GM12878 (cell line): ENCODE results near the gene DNAJC13. TPM values are rescaled to one million over a fixed set of nuclear protein-coding genes. Genes with fewer than 3 reads are reported as not detected.
A peak's percentile ranks its signal among the peaks of the same experiment; 100 is the strongest.
"Not testable (repeated sequence)": the region's sequence is repeated elsewhere in the genome, so short reads cannot be mapped to it uniquely, and the experiment has no call there.

Experiments
- ATAC-seq: fragments of 200-7000 bp; cut with Tn5 transposase; 3 replicates; pipeline ENCODE4 v1.9.1; 2020; ENCODE audit warnings: mild to moderate bottlenecking, moderate library complexity
- BruUV-seq: library from RNA; stranded (reverse); fragments of 400-500 nt; replicated peaks from 2 replicates; lab custom pipeline; 2021; lab: Mats Ljungman, UMichigan
- CTCF ChIA-PET: fragments of 300-600 bp; sonication (Branson Sonifier 250); formaldehyde crosslinking; extraction: SDS; loops from one replicate; lab custom pipeline; 2021; ENCODE audit warnings: inconsistent platforms; lab: Yijun Ruan, JAX
- POLR2A ChIA-PET: fragments of 350-600 bp; formaldehyde crosslinking; extraction: SDS; loops from one replicate; lab custom pipeline; 2021; ENCODE audit warnings: inconsistent platforms; lab: Charles Lee
- RAD21 ChIA-PET: fragments of 300-600 bp; sonication (Branson Sonifier 250); formaldehyde crosslinking; loops from one replicate; lab custom pipeline; 2023; ENCODE audit warnings: antibody characterized with exemption; ENCODE audit not compliant: unreplicated experiment; lab: Charles Lee
- SMC1A ChIA-PET: fragments of 300-600 bp; sonication (Branson Sonifier 250); formaldehyde crosslinking; loops from one replicate; lab custom pipeline; 2023; ENCODE audit not compliant: unreplicated experiment, uncharacterized antibody; lab: Charles Lee
- DNase-seq: peaks from one replicate; pipeline ENCODE4 v3.0.0-alpha.2; 2011; ENCODE audit warnings: low read depth, low spot score
- FAIRE-seq: peaks from 3 replicates; lab custom pipeline; 2011; peaks lifted over from hg19 to GRCh38; lab: Jason Lieb, UNC
- H2AFZ ChIP-seq: 2 replicates; pipeline ENCODE4 v1.6.0; 2011; ENCODE audit warnings: low read depth, low read length, control low read depth; ENCODE audit not compliant: control insufficient read depth
- H3K27ac ChIP-seq: 2 replicates; pipeline ENCODE4 v1.5.1; 2011; ENCODE audit warnings: control low read depth; ENCODE audit not compliant: control insufficient read depth, insufficient read depth
- H3K27me3 ChIP-seq, 2 experiments: replicated peaks in 1 of 2; 2 replicates each; pipeline versions ENCODE4 v1.6.0 to v1.6.1; 2011; ENCODE audit warnings: low read length in 1 of 2; ENCODE audit not compliant: control insufficient read depth in 2 of 2, insufficient read depth in 2 of 2
- H3K36me3 ChIP-seq, 2 experiments: 2 replicates each; pipeline ENCODE4 v1.5.1; 2011; ENCODE audit warnings: low read length in 1 of 2; ENCODE audit not compliant: control insufficient read depth in 2 of 2, insufficient read depth in 2 of 2
- H3K4me1 ChIP-seq: 2 replicates; pipeline ENCODE4 v1.6.1; 2011; ENCODE audit warnings: mild to moderate bottlenecking, low read length, moderate library complexity, mixed read lengths; ENCODE audit not compliant: control insufficient read depth, insufficient read depth
- H3K4me2 ChIP-seq: 2 replicates; pipeline ENCODE4 v1.6.0; 2011; ENCODE audit warnings: control low read depth; ENCODE audit not compliant: control insufficient read depth, insufficient read depth
- H3K4me3 ChIP-seq: fragments of 200-600 bp; sonication (generic); 2 replicates; pipeline ENCODE4 v1.5.1; 2016
- H3K79me2 ChIP-seq: 2 replicates; pipeline ENCODE4 v1.6.0; 2011; ENCODE audit warnings: low read length; ENCODE audit not compliant: control insufficient read depth, insufficient read depth
- H3K9ac ChIP-seq: 2 replicates; pipeline ENCODE4 v1.8.0; 2011; ENCODE audit warnings: low read length, control low read depth, mixed read lengths; ENCODE audit not compliant: control insufficient read depth, insufficient read depth
- H3K9me3 ChIP-seq: replicated peaks from 3 replicates; pipeline ENCODE4 v1.5.1; 2011; ENCODE audit warnings: mild to moderate bottlenecking, low read length; ENCODE audit not compliant: control insufficient read depth, insufficient read depth
- H4K20me1 ChIP-seq: 2 replicates; pipeline ENCODE4 v1.6.0; 2011; ENCODE audit not compliant: control insufficient read depth, insufficient read depth
- CEBPB ChIP-seq, 2 experiments: fragments of 150-350 bp in 1 of 2; IDR thresholded peaks; 2 replicates each; pipeline ENCODE4 v1.6.1; 2012 to 2014; ENCODE audit warnings: low read depth in 2 of 2, low read length in 2 of 2, borderline replicate concordance in 1 of 2, inconsistent platforms in 1 of 2
- JUNB ChIP-seq: IDR thresholded peaks from 2 replicates; pipeline ENCODE4 v1.6.1; 2016; ENCODE audit warnings: antibody characterized with exemption, mild to moderate bottlenecking
- KLF5 ChIP-seq: fragments of 450-650 bp; IDR thresholded peaks from 2 replicates; pipeline ENCODE4 v1.6.1; 2014; ENCODE audit warnings: mild to moderate bottlenecking; ENCODE audit not compliant: partially characterized antibody
- WGBS: methylation state at CpG from one replicate; pipeline ENCODE4 v1.1.6; 2016; ENCODE audit warnings: low lambda C conversion rate; ENCODE audit not compliant: insufficient replicate concordance, insufficient coverage; ENCODE audit errors: missing lambda C conversion rate; 5-methylcytosine and 5-hydroxymethylcytosine counted together
- in situ Hi-C: fragments of 300-500 bp; cut with MboI; formaldehyde crosslinking; loops from 9 replicates; pipeline ENCODE4 v1.14.3; 2018; ENCODE audit warnings: mixed read lengths
- intact Hi-C: fragments of 100-400 bp; cut with micrococcal nuclease; formaldehyde crosslinking; loops from one replicate; pipeline ENCODE4 v1.14.2; 2022; ENCODE audit not compliant: unreplicated experiment
- polyA plus RNA-seq, 11 experiments: library from polyadenylated mRNA; depleted of rRNA in 4 of 11; unstranded in 6 of 11; stranded (reverse) in 5 of 11; fragments of >200 nt; fragmentation: Nextera tagmentation in 4 of 11; fragmentation: Illumina TruSeq in 1 of 11; extraction: Ambion mirVana in 4 of 11; extraction: Trizol in 1 of 11; gene quantifications; 1 replicate in 1 of 11; 2 replicates in 10 of 11; pipeline versions ENCODE4 v1.2.1 to v1.2.3, GENCODE V29; 2011 to 2016; ENCODE audit warnings: inconsistent platforms in 2 of 11, missing spikeins in 2 of 11, low read depth in 1 of 11
- total RNA-seq, 4 experiments: library from RNA; depleted of rRNA in 3 of 4; stranded (reverse); fragments of >200 nt in 3 of 4; fragmentation: Illumina TruSeq in 1 of 4; extraction: Trizol in 1 of 4; gene quantifications; 2 replicates each; pipeline versions ENCODE4 v1.2.1 to v1.2.3, GENCODE V29; 2013 to 2021
- TF ChIP-seq, protein P1 (sequence below): IDR thresholded peaks from 2 replicates; pipeline ENCODE4 v1.6.1; 2012; ENCODE audit warnings: low read depth, low read length, improper control_type of control experiment

The DNAJC13 gene
- total and polyA plus RNA-seq, 10 of the 15 experiments (the other 5 are each of a cell fraction or from before 2014, with no cell fraction given), result 8.3 to 33.9 (median 17.0) TPM

DNA sequence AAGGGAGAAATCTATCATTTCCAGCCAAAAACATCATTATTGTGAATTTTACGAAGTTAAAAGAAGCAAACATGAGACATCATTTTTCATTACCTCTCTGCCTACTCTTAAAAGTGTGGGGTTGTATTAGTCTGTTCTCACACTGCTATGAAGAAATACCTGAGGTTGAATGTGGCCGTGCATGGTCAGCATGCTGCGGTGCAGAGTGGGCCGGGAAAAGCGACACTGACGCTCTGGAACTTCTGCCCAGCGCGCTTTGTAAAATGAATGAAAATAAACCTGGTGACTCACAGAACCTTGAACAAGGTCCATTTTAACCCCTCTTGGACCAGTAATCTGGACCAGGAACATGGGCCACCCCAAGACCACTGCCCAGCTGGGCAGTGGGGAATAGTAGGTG is 31.0 kb upstream of the DNAJC13 start:
- ChIA-PET RAD21 (no interaction called here), SMC1A (no interaction called here), CTCF (interaction anchor here (1.9 kb wide), 1 partner anchor 13 kb away, joined by 6 read pairs; no protein-coding TSS in a partner anchor), POLR2A (no interaction called here)
- Histone ChIP-seq H3K9me3 (peaks cover 3% of the 10 kb centered on the region; the same call in 2 of the 3 replicates), H3K4me1 (no peaks in the 10 kb centered on the region), H3K36me3 (no peaks in the 10 kb centered on the region), H3K27ac (no peak overlapping the region), H3K79me2 (no peaks in the 10 kb centered on the region), H3K9ac (no peak overlapping the region), H2AFZ (no peak overlapping the region), H3K4me3 (no peak overlapping the region), H3K4me2 (no peak overlapping the region), H4K20me1 (no peaks in the 10 kb centered on the region), H3K27me3 (no peaks in the 10 kb centered on the region; a peak in 1 of 4 replicates)
- no TSS peak for BruUV-seq
- DNase-seq (no peak), ATAC-seq (no peak), FAIRE-seq (no peak)
- WGBS, result 95% methylated on average over 8 of the region's 8 CpGs
- intact Hi-C loops, result no loop called here
- TF ChIP-seq, protein P1, sequence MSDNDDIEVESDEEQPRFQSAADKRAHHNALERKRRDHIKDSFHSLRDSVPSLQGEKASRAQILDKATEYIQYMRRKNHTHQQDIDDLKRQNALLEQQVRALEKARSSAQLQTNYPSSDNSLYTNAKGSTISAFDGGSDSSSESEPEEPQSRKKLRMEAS, result no peak
- TF ChIP-seq CEBPB (IDR thresholded peaks at IDR 0.05; ENCODE audit: borderline replicate concordance in 1 of 2, low read depth in 2 of 2, low read length in 2 of 2), result no peak
- no peak for TF ChIP-seq JUNB
- no peak for TF ChIP-seq KLF5
- in situ Hi-C loops, result no loop called here

DNA sequence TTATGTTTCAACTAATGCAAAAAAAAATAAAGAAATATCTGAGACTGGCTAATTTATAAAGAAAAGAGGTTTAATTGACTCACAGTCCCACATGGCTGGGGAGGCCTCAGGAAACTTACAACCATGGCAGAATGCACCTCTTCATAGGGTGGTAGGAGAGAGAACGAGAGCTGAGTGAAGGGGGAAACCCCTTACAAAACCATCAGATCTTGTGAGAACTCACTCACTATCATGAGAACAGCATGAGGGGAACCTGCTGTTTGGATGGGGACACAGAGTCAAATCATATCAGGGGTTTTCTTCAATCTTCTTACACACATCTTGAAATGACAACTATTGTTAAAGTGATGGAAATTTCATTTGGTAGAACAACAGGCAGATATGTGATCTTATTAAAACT is 24.6 kb upstream of the DNAJC13 start:
- H3K4me3 ChIP-seq, H3K9ac ChIP-seq, H3K4me2 ChIP-seq, H3K9me3 ChIP-seq, H3K36me3 ChIP-seq, RAD21 ChIA-PET, POLR2A ChIA-PET, in situ Hi-C loops, H3K27me3 ChIP-seq, H3K4me1 ChIP-seq, H3K27ac ChIP-seq, BruUV-seq, DNase-seq, H2AFZ ChIP-seq, H3K79me2 ChIP-seq, CTCF ChIA-PET, FAIRE-seq, H4K20me1 ChIP-seq: not testable (repeated sequence)
- SMC1A ChIA-PET, result interaction anchor here (1.0 to 1.4 kb wide), 3 partner anchors 18 to 48 kb away, joined by 3 to 5 read pairs (median 3); no protein-coding TSS in a partner anchor
- intact Hi-C loops, result loop anchor here (10.0 kb wide), 1 partner anchor 358 kb away; the partner anchor contains the start of gene CPNE4
- ATAC-seq, result peak; percentile 54; the same call in 2 of the 3 replicates
- 0% methylated on average over 1 of the region's 1 CpG for WGBS
